B cell (primary cell): ENCODE data around the gene CNMD. TPM values are rescaled to one million over a fixed set of nuclear protein-coding genes. Genes with fewer than 3 reads are reported as not detected.
"Not testable (repeated sequence)": the region's sequence is repeated elsewhere in the genome, so short reads cannot be mapped to it uniquely, and the experiment has no call there.

Experiments
- ATAC-seq: fragments of 200-7000 bp; cut with Tn5 transposase; one replicate; pipeline ENCODE4 v1.10.0; 2021; ENCODE audit warnings: low read depth, mild to moderate bottlenecking, moderate number of reproducible peaks, moderate library complexity
- CTCF ChIA-PET: fragments of 350-600 bp; sonication (Branson Sonifier 250); formaldehyde crosslinking; loops from one replicate; lab custom pipeline; 2021; ENCODE audit warnings: antibody characterized with exemption, inconsistent platforms; lab: Charles Lee
- POLR2A ChIA-PET: fragments of 350-600 bp; sonication (Branson Sonifier 250); formaldehyde crosslinking; loops from one replicate; lab custom pipeline; 2021; ENCODE audit warnings: antibody characterized with exemption; lab: Charles Lee
- DNase-seq: peaks from one replicate; pipeline ENCODE4 v3.0.0; 2013
- H2AFZ ChIP-seq: 2 replicates; pipeline ENCODE4 v1.6.1; 2012; ENCODE audit warnings: mild to moderate bottlenecking, low read depth, low read length; ENCODE audit not compliant: insufficient read depth, poor library complexity, severe bottlenecking
- H3K27ac ChIP-seq, 2 donors: 1 replicate in 1 of 2; 2 replicates in 1 of 2; pipeline ENCODE4 v1.5.1; 2012 to 2013; ENCODE audit warnings: low read length in 2 of 2, mild to moderate bottlenecking in 2 of 2, moderate library complexity in 1 of 2
- H3K27me3 ChIP-seq, 4 experiments: fragments of 200-600 bp in 1 of 4; sonication (generic) in 1 of 4; replicated peaks in 1 of 4; 1 replicate in 2 of 4; 2 replicates in 2 of 4; pipeline versions ENCODE4 v1.6.1 to v1.7.0; 2013 to 2016; ENCODE audit warnings: low read length in 3 of 4, mild to moderate bottlenecking in 2 of 4, mixed read lengths in 1 of 4, moderate library complexity in 1 of 4; ENCODE audit not compliant: insufficient read depth in 4 of 4, control insufficient read depth in 3 of 4; ENCODE audit errors: control extremely low read depth in 1 of 4
- H3K36me3 ChIP-seq, 2 experiments: replicated peaks in 1 of 2; 1 replicate in 1 of 2; 2 replicates in 1 of 2; pipeline versions ENCODE4 v1.6.1 to v1.7.1; 2013; ENCODE audit warnings: low read length in 1 of 2; ENCODE audit not compliant: insufficient read depth in 2 of 2, control insufficient read depth in 1 of 2; ENCODE audit errors: control extremely low read depth in 1 of 2, extremely low read depth in 1 of 2
- H3K4me1 ChIP-seq, 2 donors: fragments of 200-600 bp in 1 of 2; sonication (generic) in 1 of 2; 1 replicate in 1 of 2; 2 replicates in 1 of 2; pipeline versions ENCODE4 v1.5.1 to v1.6.1; 2013 to 2017; ENCODE audit warnings: low read length in 2 of 2; ENCODE audit not compliant: control insufficient read depth in 2 of 2, insufficient read depth in 2 of 2
- H3K4me2 ChIP-seq: replicated peaks from 2 replicates; pipeline ENCODE3; 2012; ENCODE audit warnings: mild to moderate bottlenecking, low read depth, low read length; ENCODE audit not compliant: poor library complexity, severe bottlenecking
- H3K4me3 ChIP-seq, 5 experiments: fragments of 200-600 bp in 1 of 5; sonication (generic) in 1 of 5; 1 replicate in 3 of 5; 2 replicates in 2 of 5; pipeline versions ENCODE4 v1.5.1 to v1.7.0; 2011 to 2016; ENCODE audit warnings: low read length in 4 of 5, mild to moderate bottlenecking in 4 of 5, low read depth in 2 of 5, control low read depth in 1 of 5, moderate library complexity in 1 of 5; ENCODE audit not compliant: insufficient read depth in 1 of 5; ENCODE audit errors: control extremely low read depth in 1 of 5, extremely low read depth in 1 of 5
- H3K79me2 ChIP-seq: fragments of 200-600 bp; sonication (generic); one replicate; pipeline ENCODE4 v1.6.0; 2016; ENCODE audit warnings: low read length; ENCODE audit not compliant: control insufficient read depth, insufficient read depth
- H3K9ac ChIP-seq: fragments of 200-600 bp; sonication (generic); 2 replicates; pipeline ENCODE4 v1.6.1; 2017; ENCODE audit warnings: mild to moderate bottlenecking, low read length, moderate library complexity
- H3K9me3 ChIP-seq, 3 donors: one replicate each; pipeline versions ENCODE4 v1.6.1 to v1.7.1; 2013; ENCODE audit warnings: low read length in 2 of 3; ENCODE audit not compliant: control insufficient read depth in 2 of 3, insufficient read depth in 1 of 3; ENCODE audit errors: control extremely low read depth in 1 of 3
- H4K20me1 ChIP-seq: 2 replicates; pipeline ENCODE4 v1.6.0; 2012; ENCODE audit warnings: mild to moderate bottlenecking, low read length; ENCODE audit not compliant: insufficient read depth, control insufficient read depth, poor library complexity, severe bottlenecking
- H3K27ac Mint-ChIP-seq: one replicate; pipeline ENCODE4 v1.8.0; 2021; ENCODE audit warnings: mixed read lengths
- H3K27me3 Mint-ChIP-seq: one replicate; pipeline ENCODE4 v1.8.0; 2021; ENCODE audit warnings: mixed read lengths
- H3K4me1 Mint-ChIP-seq: one replicate; pipeline ENCODE4 v1.8.0; 2021; ENCODE audit warnings: mixed read lengths
- H3K4me3 Mint-ChIP-seq: one replicate; pipeline ENCODE4 v1.8.0; 2021; ENCODE audit warnings: mixed read lengths
- H3K9me3 Mint-ChIP-seq: one replicate; pipeline ENCODE4 v1.8.0; 2022; ENCODE audit warnings: mixed read lengths; ENCODE audit not compliant: insufficient read depth
- EZH2 ChIP-seq: IDR thresholded peaks from 2 replicates; pipeline ENCODE4 v1.6.1; 2012; ENCODE audit warnings: borderline replicate concordance, low read depth, mild to moderate bottlenecking, moderate library complexity, low read length; ENCODE audit not compliant: insufficient read depth, poor library complexity, severe bottlenecking
- WGBS: methylation state at CpG from one replicate; pipeline ENCODE4 v1.1.5; 2013; ENCODE audit warnings: missing lambda C conversion rate; ENCODE audit not compliant: insufficient coverage; 5-methylcytosine and 5-hydroxymethylcytosine counted together
- intact Hi-C: fragments of 100-400 bp; cut with micrococcal nuclease; formaldehyde crosslinking; loops from one replicate; pipeline ENCODE4 v1.10.0; 2022
- polyA plus RNA-seq: library from polyadenylated mRNA; depleted of rRNA; stranded (reverse); fragments of >200 nt; gene quantifications from 2 replicates; pipeline ENCODE4 v1.2.3, GENCODE V29; 2012
- total RNA-seq, 2 donors: library from RNA; stranded (reverse); fragments of 120-200 nt in 1 of 2; gene quantifications; 1 replicate in 1 of 2; 2 replicates in 1 of 2; pipeline versions ENCODE4 v1.2.3 to v1.2.4, GENCODE V29; 2013 to 2022
- TF ChIP-seq, protein P1 (sequence below): fragments of 200-600 bp; IDR thresholded peaks from one replicate; pipeline ENCODE4 v1.8.0; 2022; ENCODE audit warnings: antibody characterized with exemption, mild to moderate bottlenecking

Gene CNMD
- total and polyA plus RNA-seq, 2 donors (not counting 1 experiment from before 2014, with no cell fraction given) = not detected

GRCh38 chr13:52686376-52686775 lies 53.2 kb downstream of the CNMD start:
- H3K9ac ChIP-seq = no peak overlapping the region
- Mint-ChIP-seq H3K4me3 (no peak overlapping the region), H3K9me3 (no peaks in the 10 kb centered on the region), H3K27me3 (no peaks in the 10 kb centered on the region), H3K4me1 (no peaks in the 10 kb centered on the region), H3K27ac (no peak overlapping the region)
- CTCF ChIA-PET = no interaction called here
- POLR2A ChIA-PET = no interaction called here
- H2AFZ ChIP-seq = no peak overlapping the region
- no peak overlapping the region for H3K4me3 ChIP-seq
- no peak for ATAC-seq
- WGBS = no CpG with 5 or more reads among the region's 4 CpGs
- TF ChIP-seq EZH2 = no peak
- TF ChIP-seq, protein P1, sequence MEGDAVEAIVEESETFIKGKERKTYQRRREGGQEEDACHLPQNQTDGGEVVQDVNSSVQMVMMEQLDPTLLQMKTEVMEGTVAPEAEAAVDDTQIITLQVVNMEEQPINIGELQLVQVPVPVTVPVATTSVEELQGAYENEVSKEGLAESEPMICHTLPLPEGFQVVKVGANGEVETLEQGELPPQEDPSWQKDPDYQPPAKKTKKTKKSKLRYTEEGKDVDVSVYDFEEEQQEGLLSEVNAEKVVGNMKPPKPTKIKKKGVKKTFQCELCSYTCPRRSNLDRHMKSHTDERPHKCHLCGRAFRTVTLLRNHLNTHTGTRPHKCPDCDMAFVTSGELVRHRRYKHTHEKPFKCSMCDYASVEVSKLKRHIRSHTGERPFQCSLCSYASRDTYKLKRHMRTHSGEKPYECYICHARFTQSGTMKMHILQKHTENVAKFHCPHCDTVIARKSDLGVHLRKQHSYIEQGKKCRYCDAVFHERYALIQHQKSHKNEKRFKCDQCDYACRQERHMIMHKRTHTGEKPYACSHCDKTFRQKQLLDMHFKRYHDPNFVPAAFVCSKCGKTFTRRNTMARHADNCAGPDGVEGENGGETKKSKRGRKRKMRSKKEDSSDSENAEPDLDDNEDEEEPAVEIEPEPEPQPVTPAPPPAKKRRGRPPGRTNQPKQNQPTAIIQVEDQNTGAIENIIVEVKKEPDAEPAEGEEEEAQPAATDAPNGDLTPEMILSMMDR = no peak
- no peaks in the 10 kb centered on the region for H4K20me1 ChIP-seq
- intact Hi-C loops = no loop called here
- no peaks in the 10 kb centered on the region for H3K79me2 ChIP-seq
- DNase-seq = no peak
- H3K27me3 ChIP-seq = no peaks in the 10 kb centered on the region
- H3K4me2 ChIP-seq = no peak overlapping the region
- H3K9me3 ChIP-seq = no peaks in the 10 kb centered on the region
- H3K27ac ChIP-seq = no peak overlapping the region
- peaks cover 4 to 58% of the 10 kb centered on the region in 2 experiments for H3K36me3 ChIP-seq
- no peaks in the 10 kb centered on the region for H3K4me1 ChIP-seq

DNA sequence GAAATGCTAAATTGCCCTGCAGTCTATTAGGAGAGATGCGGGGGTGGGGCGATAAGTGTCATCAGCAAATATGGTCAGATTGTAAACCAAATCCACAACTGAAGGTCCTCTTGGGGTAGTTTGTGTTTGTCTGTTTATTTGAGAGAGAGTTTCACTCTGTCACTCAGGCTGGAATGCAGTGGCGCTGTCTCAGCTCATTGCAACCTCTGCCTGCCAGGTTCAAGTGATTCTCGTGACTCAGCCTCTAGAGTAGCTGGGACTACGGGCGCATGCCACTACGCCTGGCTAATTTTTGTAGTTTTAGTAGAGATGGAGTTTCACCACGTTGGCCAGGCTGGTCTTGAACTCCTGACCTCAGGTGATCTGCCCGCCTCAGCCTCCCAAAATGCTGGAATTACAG lies 53.8 kb downstream of the CNMD start:
- H4K20me1 ChIP-seq, H3K27ac ChIP-seq, CTCF ChIA-PET, H3K4me3 Mint-ChIP-seq, H3K27ac Mint-ChIP-seq, H2AFZ ChIP-seq, ATAC-seq, H3K4me3 ChIP-seq, H3K4me1 ChIP-seq, H3K9ac ChIP-seq, intact Hi-C loops, H3K9me3 ChIP-seq, POLR2A ChIA-PET, DNase-seq, H3K4me1 Mint-ChIP-seq, H3K9me3 Mint-ChIP-seq, H3K27me3 ChIP-seq, H3K4me2 ChIP-seq, H3K27me3 Mint-ChIP-seq, H3K79me2 ChIP-seq: not testable (repeated sequence)
- peaks cover 5 to 60% of the 10 kb centered on the region in 2 experiments for H3K36me3 ChIP-seq
- WGBS = 97% methylated on average over 8 of the region's 9 CpGs
